Spleen (tissue), 11 donors: ENCODE measurements around the gene ZNF638. TPM values are rescaled to one million over a fixed set of nuclear protein-coding genes. Genes with fewer than 3 reads are reported as not detected.
"Not testable (repeated sequence)": the region's sequence is repeated elsewhere in the genome, so short reads cannot be mapped to it uniquely, and the experiment has no call there.

Experiments
- DNase-seq: peaks from one replicate; pipeline ENCODE4 v3.0.0-alpha.2; 2020
- H3K27ac ChIP-seq, 8 donors: fragments of 200-600 bp; sonication (generic) in 7 of 8; 1 replicate in 4 of 8; 2 replicates in 4 of 8; pipeline versions ENCODE4 v1.5.0 to v1.8.0; 2016 to 2021; ENCODE audit warnings: inconsistent platforms in 4 of 8, mild to moderate bottlenecking in 4 of 8, moderate library complexity in 1 of 8
- H3K27me3 ChIP-seq, 7 donors: fragments of 200-600 bp; sonication (generic) in 6 of 7; replicated peaks in 1 of 7; 1 replicate in 4 of 7; 2 replicates in 3 of 7; pipeline versions ENCODE4 v1.5.0 to v1.8.0; 2016 to 2021; ENCODE audit warnings: inconsistent platforms in 3 of 7, mild to moderate bottlenecking in 1 of 7
- H3K36me3 ChIP-seq, 6 donors: fragments of 200-600 bp; sonication (generic) in 5 of 6; 1 replicate in 4 of 6; 2 replicates in 2 of 6; pipeline versions ENCODE4 v1.5.0 to v1.8.0; 2016 to 2021; ENCODE audit warnings: inconsistent platforms in 2 of 6
- H3K4me1 ChIP-seq, 6 donors: fragments of 200-600 bp; sonication (generic) in 5 of 6; 1 replicate in 3 of 6; 2 replicates in 3 of 6; pipeline versions ENCODE4 v1.5.0 to v1.8.0; 2016 to 2021; ENCODE audit warnings: inconsistent platforms in 3 of 6
- H3K4me3 ChIP-seq, 8 donors: fragments of 200-600 bp; sonication (generic) in 7 of 8; 1 replicate in 4 of 8; 2 replicates in 4 of 8; pipeline versions ENCODE4 v1.5.0 to v1.8.0; 2016 to 2021; ENCODE audit warnings: inconsistent platforms in 4 of 8, mild to moderate bottlenecking in 4 of 8, moderate library complexity in 2 of 8
- H3K9me3 ChIP-seq, 8 donors: fragments of 200-600 bp; sonication (generic) in 7 of 8; 1 replicate in 4 of 8; 2 replicates in 4 of 8; pipeline versions ENCODE4 v1.5.0 to v1.8.0; 2016 to 2021; ENCODE audit warnings: inconsistent platforms in 4 of 8
- CTCF ChIP-seq, 11 experiments: fragments of 200-600 bp in 7 of 11; fragments of 450-650 bp in 4 of 11; sonication (generic) in 4 of 11; IDR thresholded peaks in 8 of 11; conservative IDR thresholded peaks in 3 of 11; 1 replicate in 7 of 11; 2 replicates in 4 of 11; pipeline versions ENCODE4 v1.4.0 to v1.8.0; 2016 to 2021; ENCODE audit warnings: antibody characterized with exemption in 11 of 11, inconsistent platforms in 4 of 11, mild to moderate bottlenecking in 1 of 11
- POLR2A ChIP-seq, 3 donors: fragments of 450-650 bp; IDR thresholded peaks; one replicate each; pipeline ENCODE4 v1.5.1; 2017; ENCODE audit warnings: antibody characterized with exemption in 3 of 3, mild to moderate bottlenecking in 1 of 3
- POLR2AphosphoS5 ChIP-seq, 3 donors: sonication (generic); formaldehyde crosslinking; IDR thresholded peaks; one replicate each; pipeline ENCODE4 v1.5.1; 2017; ENCODE audit warnings: antibody characterized with exemption in 3 of 3
- WGBS, 5 donors: extraction: QIAGEN DNeasy Blood & Tissue Kit in 3 of 5; methylation state at CpG; one replicate each; pipeline versions ENCODE4 v1.1.5 to v1.1.7; 2013 to 2018; 5-methylcytosine and 5-hydroxymethylcytosine counted together
- intact Hi-C: fragments of 100-400 bp; cut with DNase I; formaldehyde crosslinking; loops from one replicate; pipeline ENCODE4 v1.15.0; 2023; ENCODE audit warnings: low total_unique reads
- polyA plus RNA-seq, 3 donors: library from polyadenylated mRNA; stranded (reverse); fragments of 200-250 nt; gene quantifications; one replicate each; pipeline ENCODE4 v1.2.1, GENCODE V29; 2013
- total RNA-seq, 7 donors: library from RNA; depleted of rRNA in 3 of 7; stranded (reverse); fragments of >200 nt in 3 of 7; fragmentation: NEBNext Ultra II Directional in 4 of 7; extraction: Animal tissue kit (Norgen Biotek cat#: 25700) in 4 of 7; gene quantifications; one replicate each; pipeline versions ENCODE4 v1.1.0 to v1.2.1, GENCODE V29; 2016 to 2021
- donor health status: healthy with polysubstance abuse.
- donor health status: DM: no; HTN: no; CAD: no; lungs with moderate emphysema.
- donor health status: DM: no; HTN: no; CAD: no.
- donor health status: Bipolar disorder and iron deficiency.
- donor health status: healthy.
- donor health status: DM: no; HTN: no; CAD: no.
- donor health status: DM: yes; HTN: yes; CAD: no.

ZNF638 gene
- total and polyA plus RNA-seq, 10 donors = 80.7 to 310 (median 158) TPM

- Histone ChIP-seq H3K27ac (no peak overlapping the region), H3K9me3 (peaks cover 0 to 7% (median 2%) of the 10 kb centered on the region in 8 donors), H3K4me3 (no peak overlapping the region), H3K36me3 (peaks cover 0 to 4% (median 0%) of the 10 kb centered on the region in 6 donors), H3K4me1 (peaks cover 22 to 40% (median 34%) of the 10 kb centered on the region in 6 donors), H3K27me3 (no peaks in the 10 kb centered on the region)
- intact Hi-C loops = no loop called here
- DNase-seq = no peak
- TF ChIP-seq POLR2AphosphoS5 (IDR thresholded peaks at IDR 0.05) = no peak
These were observed 1.4 kb upstream of the ZNF638 start for GRCh38 chr2:71330155-71330554.

- TF ChIP-seq POLR2A (IDR thresholded peaks at IDR 0.05) (no peak), POLR2AphosphoS5 (IDR thresholded peaks at IDR 0.05) (no peak), CTCF (IDR thresholded peaks at IDR 0.05 in 8 of 11, conservative IDR thresholded peaks at IDR 0.05 in 3 of 11) (no peak)
- Histone ChIP-seq H3K4me1 (peaks cover 28 to 46% (median 40%) of the 10 kb centered on the region in 6 donors), H3K36me3 (peaks cover 0 to 6% (median 0%) of the 10 kb centered on the region in 6 donors), H3K9me3 (peaks cover 0 to 7% (median 2%) of the 10 kb centered on the region in 8 donors), H3K27ac (peak overlapping the region in 5 of 8 donors; percentile 93 to 97 (median 96)), H3K4me3 (peak overlapping the region; percentile 4 to 96 (median 92)), H3K27me3 (no peaks in the 10 kb centered on the region)
- 57 to 65% (median 60%) methylated on average over 14 of the region's 14 CpGs for WGBS, 5 donors
- intact Hi-C loops = no loop called here
- no peak for DNase-seq
These were observed 824 bp upstream of the ZNF638 start for GRCh38 chr2:71330585-71331330.

- DNase-seq = peak; percentile 81
- H3K36me3 ChIP-seq, H3K27me3 ChIP-seq, intact Hi-C loops, H3K9me3 ChIP-seq: not testable (repeated sequence)
- H3K4me1 ChIP-seq = peaks cover 31 to 51% (median 45%) of the 10 kb centered on the region in 6 donors
- WGBS, 5 donors = 6 to 12% (median 8%) methylated on average over 9 of the region's 9 CpGs
- H3K27ac ChIP-seq = peak overlapping the region in 5 of 8 donors; percentile 93 to 97 (median 96)
- H3K4me3 ChIP-seq = peak overlapping the region; percentile 4 to 96 (median 92)
These were observed 326 bp upstream of the ZNF638 start for GRCh38 chr2:71331331-71331580.

- H3K27me3 ChIP-seq = no peaks in the 10 kb centered on the region
- intact Hi-C loops = no loop called here
- H3K9me3 ChIP-seq = no peaks in the 10 kb centered on the region
- TF ChIP-seq CTCF (IDR thresholded peaks at IDR 0.05 in 8 of 11, conservative IDR thresholded peaks at IDR 0.05 in 3 of 11) (no peak), POLR2A (IDR thresholded peaks at IDR 0.05) (no peak), POLR2AphosphoS5 (IDR thresholded peaks at IDR 0.05) (no peak)
- peak overlapping the region; percentile 89 to 97 (median 94) for H3K27ac ChIP-seq
- peak overlapping the region; percentile 90 to 97 (median 92) for H3K4me3 ChIP-seq
- no peak for DNase-seq
- H3K4me1 ChIP-seq = peaks cover 39 to 62% (median 57%) of the 10 kb centered on the region in 6 donors
- WGBS, 5 donors = 0 to 1% (median 0%) methylated on average over 6 of the region's 6 CpGs
- H3K36me3 ChIP-seq = peaks cover 0 to 6% (median 0%) of the 10 kb centered on the region in 6 donors
These were observed 834 bp downstream of the ZNF638 start for GRCh38 chr2:71332435-71332796.

GRCh38 chr2:71333619-71334018, 2.0 kb downstream of the ZNF638 start:
- no peaks in the 10 kb centered on the region for H3K9me3 ChIP-seq
- 50 to 63% (median 53%) methylated on average over 3 of the region's 3 CpGs for WGBS, 5 donors
- intact Hi-C loops = no loop called here
- peak overlapping the region in 1 of 8 donors; percentile 97 for H3K27ac ChIP-seq
- no peaks in the 10 kb centered on the region for H3K27me3 ChIP-seq
- no peak for DNase-seq
- H3K36me3 ChIP-seq = peaks cover 0 to 6% (median 0%) of the 10 kb centered on the region in 6 donors
- H3K4me3 ChIP-seq = peak overlapping the region; percentile 90 to 97 (median 92)
- H3K4me1 ChIP-seq = peaks cover 48 to 74% (median 68%) of the 10 kb centered on the region in 6 donors
- no peak for TF ChIP-seq CTCF (IDR thresholded peaks at IDR 0.05 in 8 of 11, conservative IDR thresholded peaks at IDR 0.05 in 3 of 11)
- no peak for TF ChIP-seq POLR2AphosphoS5 (IDR thresholded peaks at IDR 0.05)
- no peak for TF ChIP-seq POLR2A (IDR thresholded peaks at IDR 0.05)
